Stomach (tissue), 4 donors: ENCODE measurements around the gene DLG2.

Experiments used
- EP300 ChIP-seq: sonication (generic); formaldehyde crosslinking; IDR thresholded peaks from one replicate; pipeline ENCODE4 v1.6.1; 2017; ENCODE audit warnings: antibody characterized with exemption
- POLR2A ChIP-seq, 4 donors: fragments of 450-650 bp; IDR thresholded peaks; one replicate each; pipeline ENCODE4 v1.6.1; 2016; ENCODE audit warnings: antibody characterized with exemption in 4 of 4, control low read depth in 2 of 4, mild to moderate bottlenecking in 1 of 4, moderate library complexity in 1 of 4
- POLR2AphosphoS5 ChIP-seq, 3 donors: sonication (generic); formaldehyde crosslinking; IDR thresholded peaks; one replicate each; pipeline ENCODE4 v1.6.1; 2016; ENCODE audit warnings: antibody characterized with exemption in 3 of 3
- TF ChIP-seq, protein P1 (sequence below), 7 experiments: fragments of 450-650 bp in 4 of 7; fragments of 200-600 bp in 3 of 7; sonication (generic) in 3 of 7; IDR thresholded peaks; one replicate each; pipeline ENCODE4 v1.5.1; 2016 to 2019; ENCODE audit warnings: antibody characterized with exemption in 7 of 7, control low read depth in 2 of 7, mild to moderate bottlenecking in 1 of 7

DNA sequence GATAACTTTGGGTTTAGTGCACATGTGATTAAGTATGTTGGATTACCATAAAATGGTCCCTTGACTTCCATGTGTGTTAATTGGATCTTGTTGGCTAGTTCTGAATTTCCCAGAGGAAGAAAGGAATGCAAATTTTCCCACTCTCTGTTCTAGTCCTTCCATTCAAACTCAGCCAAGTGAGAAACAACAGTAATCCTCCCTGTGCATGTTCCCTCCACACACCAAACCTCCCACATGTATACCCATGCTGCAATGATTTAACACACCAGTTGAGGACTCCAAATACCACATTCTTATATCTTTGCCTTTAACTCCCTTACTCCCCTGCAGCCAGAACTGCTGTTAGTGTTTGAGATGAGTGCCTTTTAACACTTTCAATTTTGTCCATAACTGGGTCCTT is 1158.9 kb downstream of the DLG2 start:
- TF ChIP-seq, protein P1, sequence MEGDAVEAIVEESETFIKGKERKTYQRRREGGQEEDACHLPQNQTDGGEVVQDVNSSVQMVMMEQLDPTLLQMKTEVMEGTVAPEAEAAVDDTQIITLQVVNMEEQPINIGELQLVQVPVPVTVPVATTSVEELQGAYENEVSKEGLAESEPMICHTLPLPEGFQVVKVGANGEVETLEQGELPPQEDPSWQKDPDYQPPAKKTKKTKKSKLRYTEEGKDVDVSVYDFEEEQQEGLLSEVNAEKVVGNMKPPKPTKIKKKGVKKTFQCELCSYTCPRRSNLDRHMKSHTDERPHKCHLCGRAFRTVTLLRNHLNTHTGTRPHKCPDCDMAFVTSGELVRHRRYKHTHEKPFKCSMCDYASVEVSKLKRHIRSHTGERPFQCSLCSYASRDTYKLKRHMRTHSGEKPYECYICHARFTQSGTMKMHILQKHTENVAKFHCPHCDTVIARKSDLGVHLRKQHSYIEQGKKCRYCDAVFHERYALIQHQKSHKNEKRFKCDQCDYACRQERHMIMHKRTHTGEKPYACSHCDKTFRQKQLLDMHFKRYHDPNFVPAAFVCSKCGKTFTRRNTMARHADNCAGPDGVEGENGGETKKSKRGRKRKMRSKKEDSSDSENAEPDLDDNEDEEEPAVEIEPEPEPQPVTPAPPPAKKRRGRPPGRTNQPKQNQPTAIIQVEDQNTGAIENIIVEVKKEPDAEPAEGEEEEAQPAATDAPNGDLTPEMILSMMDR (IDR thresholded peaks at IDR 0.05), result no peak
- TF ChIP-seq EP300 (no peak), POLR2A (IDR thresholded peaks at IDR 0.05) (no peak), POLR2AphosphoS5 (IDR thresholded peaks at IDR 0.05) (no peak)
